ENCODE results near the gene NEFH. TPM values are rescaled to one million over a fixed set of nuclear protein-coding genes. Genes with fewer than 3 reads are reported as not detected.
A peak's percentile ranks its signal among the peaks of the same experiment; 100 is the strongest.
"Not testable (repeated sequence)": the region's sequence is repeated elsewhere in the genome, so short reads cannot be mapped to it uniquely, and the experiment has no call there.

NEFH gene, protein sequence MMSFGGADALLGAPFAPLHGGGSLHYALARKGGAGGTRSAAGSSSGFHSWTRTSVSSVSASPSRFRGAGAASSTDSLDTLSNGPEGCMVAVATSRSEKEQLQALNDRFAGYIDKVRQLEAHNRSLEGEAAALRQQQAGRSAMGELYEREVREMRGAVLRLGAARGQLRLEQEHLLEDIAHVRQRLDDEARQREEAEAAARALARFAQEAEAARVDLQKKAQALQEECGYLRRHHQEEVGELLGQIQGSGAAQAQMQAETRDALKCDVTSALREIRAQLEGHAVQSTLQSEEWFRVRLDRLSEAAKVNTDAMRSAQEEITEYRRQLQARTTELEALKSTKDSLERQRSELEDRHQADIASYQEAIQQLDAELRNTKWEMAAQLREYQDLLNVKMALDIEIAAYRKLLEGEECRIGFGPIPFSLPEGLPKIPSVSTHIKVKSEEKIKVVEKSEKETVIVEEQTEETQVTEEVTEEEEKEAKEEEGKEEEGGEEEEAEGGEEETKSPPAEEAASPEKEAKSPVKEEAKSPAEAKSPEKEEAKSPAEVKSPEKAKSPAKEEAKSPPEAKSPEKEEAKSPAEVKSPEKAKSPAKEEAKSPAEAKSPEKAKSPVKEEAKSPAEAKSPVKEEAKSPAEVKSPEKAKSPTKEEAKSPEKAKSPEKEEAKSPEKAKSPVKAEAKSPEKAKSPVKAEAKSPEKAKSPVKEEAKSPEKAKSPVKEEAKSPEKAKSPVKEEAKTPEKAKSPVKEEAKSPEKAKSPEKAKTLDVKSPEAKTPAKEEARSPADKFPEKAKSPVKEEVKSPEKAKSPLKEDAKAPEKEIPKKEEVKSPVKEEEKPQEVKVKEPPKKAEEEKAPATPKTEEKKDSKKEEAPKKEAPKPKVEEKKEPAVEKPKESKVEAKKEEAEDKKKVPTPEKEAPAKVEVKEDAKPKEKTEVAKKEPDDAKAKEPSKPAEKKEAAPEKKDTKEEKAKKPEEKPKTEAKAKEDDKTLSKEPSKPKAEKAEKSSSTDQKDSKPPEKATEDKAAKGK
- total RNA-seq (0.90 TPM), polyA plus RNA-seq (1.1 TPM)

DNA sequence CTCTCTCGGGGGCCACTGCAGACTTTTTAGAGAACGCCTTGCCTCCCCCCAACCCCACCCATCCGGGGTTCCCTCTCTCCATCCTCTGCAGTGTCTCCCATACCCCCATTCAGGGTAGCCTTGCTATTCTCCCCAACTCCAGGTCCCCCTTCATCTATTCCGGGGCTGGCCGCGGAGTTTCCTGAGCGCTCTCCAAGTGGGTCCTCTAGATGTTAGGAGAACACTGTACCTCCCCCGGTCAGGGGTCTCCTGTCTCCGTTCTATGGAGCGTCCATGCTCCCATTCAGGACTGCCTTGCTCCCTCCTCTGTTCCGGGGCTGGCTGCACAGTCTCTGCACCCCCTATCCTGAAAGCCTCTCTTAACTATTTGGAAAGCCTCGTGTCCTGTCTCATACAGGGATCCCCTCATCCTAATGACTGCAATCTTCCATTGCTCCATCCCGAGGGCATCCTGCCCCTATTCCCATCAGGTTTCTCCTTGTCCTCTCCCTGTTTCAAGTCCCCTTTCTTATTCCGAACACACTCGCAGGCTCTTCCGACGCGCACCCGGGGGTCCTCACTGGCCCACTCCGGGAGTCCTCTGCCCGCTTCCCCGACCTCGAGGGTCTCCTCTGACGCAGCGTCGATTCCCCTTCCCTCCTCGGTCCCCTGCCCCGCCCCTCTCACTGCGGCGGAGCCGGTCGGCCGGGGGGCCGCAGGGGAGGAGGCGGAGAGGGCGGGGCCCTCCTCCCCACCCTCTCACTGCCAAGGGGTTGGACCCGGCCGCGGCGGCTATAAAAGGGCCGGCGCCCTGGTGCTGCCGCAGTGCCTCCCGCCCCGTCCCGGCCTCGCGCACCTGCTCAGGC is at the start of gene NEFH:
Gene NEFH (plus strand): TSS at position 802 of the 845 bp plus-strand sequence. CDS start 45 bp downstream, outside the sequence.
- DNase-seq (ENCODE audit: extremely low spot score) = no peak
- Histone ChIP-seq H3K27ac (ENCODE audit: low read depth) (no peak within 1 kb of the TSS), H3K36me3 (ENCODE audit: insufficient read depth) (no peaks in the 10 kb centered on the region), H3K4me1 (ENCODE audit: insufficient read depth) (peaks cover 2% of the 10 kb centered on the region), H3K4me3 (ENCODE audit: low read depth, low read length) (no peak within 1 kb of the TSS)
- 5% methylated on average over 48 of the region's 48 CpGs for WGBS

DNA sequence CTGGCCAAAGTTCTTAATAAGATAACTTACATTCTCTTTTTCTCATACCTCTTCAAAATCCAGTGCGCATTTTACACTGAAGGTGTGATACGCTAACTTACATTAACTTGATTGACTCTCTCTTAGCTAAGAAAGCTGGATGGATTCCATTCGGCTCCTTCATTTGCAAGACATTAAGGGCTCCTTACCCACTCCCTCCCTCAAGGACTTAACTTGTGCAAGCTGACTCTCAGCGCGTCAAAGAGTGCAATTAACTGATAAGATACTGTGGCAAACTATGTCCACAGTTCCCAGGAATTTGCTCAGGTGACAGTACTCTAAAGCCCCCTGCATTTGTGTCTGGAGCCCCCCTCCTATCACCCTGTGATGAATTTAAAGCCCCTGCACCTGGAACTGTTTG is 48.0 kb upstream of the NEFH start:
- Histone ChIP-seq H3K36me3 (ENCODE audit: insufficient read depth) (no peaks in the 10 kb centered on the region), H3K4me3 (ENCODE audit: low read depth, low read length) (no peak overlapping the region), H3K4me1 (ENCODE audit: insufficient read depth) (no peaks in the 10 kb centered on the region), H3K27ac (ENCODE audit: low read depth) (no peak overlapping the region)
- DNase-seq (ENCODE audit: extremely low spot score) = no peak
- 53% methylated on average over 5 of the region's 5 CpGs for WGBS

DNA sequence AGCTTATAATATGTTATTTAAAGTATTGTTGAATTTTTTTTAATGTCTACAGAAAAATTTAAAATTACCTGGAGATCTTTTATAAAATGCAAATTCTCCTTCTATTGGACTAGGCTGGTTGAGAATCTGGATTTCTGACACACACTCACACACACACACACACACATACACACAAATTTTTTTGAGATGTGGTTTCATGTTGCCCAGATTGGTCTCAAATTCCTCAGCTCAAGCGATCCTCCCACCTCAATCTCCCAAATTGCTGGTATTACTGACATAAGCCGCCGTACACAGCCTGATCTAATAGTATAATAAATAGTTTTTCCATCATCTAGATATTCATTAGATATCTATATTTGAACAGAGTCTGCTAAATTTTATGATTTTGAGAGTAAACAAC is 46.2 kb upstream of the NEFH start:
- no peaks in the 10 kb centered on the region for H3K36me3 ChIP-seq (ENCODE audit: insufficient read depth)

DNA sequence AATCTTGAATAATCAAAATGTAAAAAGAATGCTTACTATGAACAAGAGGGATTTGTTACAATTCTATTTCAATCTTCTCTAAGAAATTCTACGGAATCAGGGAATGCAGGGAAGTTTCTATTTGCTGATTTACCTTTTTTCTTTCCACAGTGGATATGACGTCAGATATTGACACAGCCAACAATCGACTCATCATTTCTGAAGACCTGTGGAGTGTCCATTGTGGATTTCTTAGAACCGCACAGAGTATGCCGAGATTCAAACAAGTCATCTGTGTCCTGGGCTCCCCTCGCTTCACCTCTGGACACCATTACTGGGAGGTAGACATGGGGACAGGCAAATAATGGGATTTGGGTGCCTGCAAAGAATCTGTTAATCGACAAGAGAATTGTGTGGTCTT is 45.7 kb upstream of the NEFH start:
- Histone ChIP-seq H3K27ac (ENCODE audit: low read depth) (no peak overlapping the region), H3K36me3 (ENCODE audit: insufficient read depth) (no peaks in the 10 kb centered on the region), H3K4me1 (ENCODE audit: insufficient read depth) (no peaks in the 10 kb centered on the region), H3K4me3 (ENCODE audit: low read depth, low read length) (no peak overlapping the region)
- no peak for DNase-seq (ENCODE audit: extremely low spot score)
- WGBS = 86% methylated on average over 7 of the region's 7 CpGs

More for the DNA sequence above, 46.2 kb upstream of the NEFH start:
- no peak for DNase-seq (ENCODE audit: extremely low spot score)
- WGBS = 84% methylated on average over 3 of the region's 3 CpGs
- Histone ChIP-seq H3K27ac (ENCODE audit: low read depth) (no peak overlapping the region), H3K4me3 (ENCODE audit: low read depth, low read length) (no peak overlapping the region), H3K4me1 (ENCODE audit: insufficient read depth) (no peaks in the 10 kb centered on the region)

DNA sequence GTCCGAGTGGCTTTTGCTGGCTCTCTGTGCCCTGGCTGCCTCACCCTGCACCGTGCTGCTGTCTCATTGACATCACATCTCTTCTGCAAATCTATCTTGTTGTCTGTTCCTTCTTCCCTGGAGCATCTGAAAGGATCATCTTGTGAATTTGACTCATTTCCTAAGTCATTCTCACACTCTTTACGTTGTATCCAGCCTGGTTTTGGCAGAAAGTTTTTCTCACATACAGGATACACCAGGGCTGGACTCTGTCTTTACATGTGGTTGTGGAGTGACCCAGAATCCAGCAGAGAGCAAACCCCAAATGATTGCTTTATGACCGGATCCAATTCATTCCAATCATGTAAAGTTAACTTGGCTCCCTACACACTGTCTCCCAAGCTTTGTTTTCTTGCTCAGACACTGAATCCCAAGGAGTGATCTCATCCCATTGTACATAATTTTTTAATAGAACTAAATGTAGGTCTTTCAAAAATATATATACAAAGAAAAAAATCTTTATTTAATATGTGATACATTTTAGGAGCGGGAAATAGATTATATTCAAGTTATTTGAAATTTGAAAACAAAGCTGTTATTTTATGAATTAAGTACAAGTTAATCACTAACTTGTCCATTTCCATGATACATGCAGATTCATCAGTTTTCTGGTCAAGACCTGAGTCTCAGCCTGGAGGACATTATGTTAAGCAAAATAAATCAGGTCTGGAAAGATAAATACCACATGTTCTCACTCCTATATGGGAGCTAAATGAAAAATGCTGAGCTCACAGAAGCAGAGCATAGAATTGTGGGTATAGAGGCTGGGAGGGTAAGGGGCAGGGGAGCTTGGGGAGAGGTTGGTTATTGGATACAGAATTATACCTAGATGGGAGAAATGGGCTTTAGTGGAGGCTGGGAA is 44.5 kb upstream of the NEFH start:
- no peak overlapping the region for H3K4me3 ChIP-seq (ENCODE audit: low read depth, low read length)
- peak; percentile 14 for DNase-seq (ENCODE audit: extremely low spot score)
- WGBS = 63% methylated on average over 5 of the region's 5 CpGs
- H3K36me3 ChIP-seq (ENCODE audit: insufficient read depth) = no peaks in the 10 kb centered on the region
- H3K4me1 ChIP-seq (ENCODE audit: insufficient read depth) = no peaks in the 10 kb centered on the region
- H3K27ac ChIP-seq (ENCODE audit: low read depth) = no peak overlapping the region

DNA sequence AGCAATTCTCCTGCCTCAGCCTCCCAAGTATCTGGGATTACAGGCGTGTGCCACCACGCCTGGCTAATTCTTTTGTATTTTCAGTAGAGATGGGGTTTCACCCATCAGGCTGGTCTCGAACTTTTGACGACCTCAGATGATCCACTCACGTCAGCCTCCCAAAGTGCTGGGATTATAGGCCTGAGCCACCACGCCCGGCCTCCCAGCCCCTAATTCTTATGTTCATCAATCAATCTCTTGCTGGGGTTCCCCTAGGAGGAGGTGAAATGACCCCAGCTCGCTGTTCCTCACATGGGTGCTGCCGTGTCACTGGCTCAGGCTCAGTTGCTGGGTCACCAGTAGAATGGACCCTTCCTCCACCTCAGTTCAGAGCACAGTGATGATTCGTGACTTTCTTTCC is 41.7 kb upstream of the NEFH start, which contains the start of gene RFPL1:
Gene RFPL1 (plus strand): TSS at position 301 of the 400 bp plus-strand sequence.
- not testable (repeated sequence) for H3K27ac ChIP-seq (ENCODE audit: low read depth); H3K4me3 ChIP-seq (ENCODE audit: low read depth, low read length); DNase-seq (ENCODE audit: extremely low spot score); H3K36me3 ChIP-seq (ENCODE audit: insufficient read depth); H3K4me1 ChIP-seq (ENCODE audit: insufficient read depth)
- 91% methylated on average over 10 of the region's 10 CpGs for WGBS

DNA sequence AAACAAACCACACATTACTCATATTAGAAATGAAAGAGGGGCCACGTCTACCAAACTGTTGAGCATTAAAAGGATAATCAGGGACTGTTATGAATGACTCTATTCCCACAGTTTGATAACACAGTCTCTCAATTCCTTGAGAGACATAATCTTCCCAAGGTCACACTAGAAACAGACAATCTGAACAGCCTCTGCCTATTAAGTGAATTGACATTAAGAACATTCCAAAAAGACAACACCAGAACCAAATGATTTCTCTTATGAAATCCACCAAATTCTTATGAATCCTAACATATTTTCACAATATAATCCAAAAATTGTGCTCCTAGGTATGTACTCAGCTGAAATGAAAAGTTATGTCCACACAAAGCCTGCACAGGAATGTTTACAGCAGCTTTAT is 37.0 kb upstream of the NEFH start:
- DNase-seq (ENCODE audit: extremely low spot score) = no peak
- Histone ChIP-seq H3K4me1 (ENCODE audit: insufficient read depth) (no peaks in the 10 kb centered on the region), H3K27ac (ENCODE audit: low read depth) (no peak overlapping the region), H3K36me3 (ENCODE audit: insufficient read depth) (no peaks in the 10 kb centered on the region), H3K4me3 (ENCODE audit: low read depth, low read length) (no peak overlapping the region)
- 40% methylated on average over 1 of the region's 1 CpG for WGBS

DNA sequence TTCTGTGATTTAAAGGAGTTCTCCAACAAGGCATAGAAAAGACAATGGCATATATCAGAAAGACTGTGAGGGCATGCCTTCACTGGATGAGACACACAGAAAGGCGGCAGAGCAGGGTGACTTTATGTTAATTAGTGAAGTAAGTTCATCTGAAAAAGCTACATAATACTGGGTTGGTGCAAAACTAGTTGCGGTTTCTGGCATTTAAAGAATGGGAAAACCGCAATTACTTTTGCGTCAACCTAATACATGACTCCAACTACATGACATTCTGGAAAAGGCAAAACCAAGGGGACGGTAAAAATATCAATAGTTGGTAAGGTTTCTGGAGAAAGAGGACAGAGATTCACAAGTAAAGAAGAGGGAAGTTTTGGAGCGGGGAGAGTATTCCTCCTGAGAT is 36.6 kb upstream of the NEFH start:
- 72% methylated on average over 6 of the region's 6 CpGs for WGBS
- Histone ChIP-seq H3K4me3 (ENCODE audit: low read depth, low read length) (no peak overlapping the region), H3K36me3 (ENCODE audit: insufficient read depth) (no peaks in the 10 kb centered on the region), H3K4me1 (ENCODE audit: insufficient read depth) (no peaks in the 10 kb centered on the region), H3K27ac (ENCODE audit: low read depth) (no peak overlapping the region)
- no peak for DNase-seq (ENCODE audit: extremely low spot score)

DNA sequence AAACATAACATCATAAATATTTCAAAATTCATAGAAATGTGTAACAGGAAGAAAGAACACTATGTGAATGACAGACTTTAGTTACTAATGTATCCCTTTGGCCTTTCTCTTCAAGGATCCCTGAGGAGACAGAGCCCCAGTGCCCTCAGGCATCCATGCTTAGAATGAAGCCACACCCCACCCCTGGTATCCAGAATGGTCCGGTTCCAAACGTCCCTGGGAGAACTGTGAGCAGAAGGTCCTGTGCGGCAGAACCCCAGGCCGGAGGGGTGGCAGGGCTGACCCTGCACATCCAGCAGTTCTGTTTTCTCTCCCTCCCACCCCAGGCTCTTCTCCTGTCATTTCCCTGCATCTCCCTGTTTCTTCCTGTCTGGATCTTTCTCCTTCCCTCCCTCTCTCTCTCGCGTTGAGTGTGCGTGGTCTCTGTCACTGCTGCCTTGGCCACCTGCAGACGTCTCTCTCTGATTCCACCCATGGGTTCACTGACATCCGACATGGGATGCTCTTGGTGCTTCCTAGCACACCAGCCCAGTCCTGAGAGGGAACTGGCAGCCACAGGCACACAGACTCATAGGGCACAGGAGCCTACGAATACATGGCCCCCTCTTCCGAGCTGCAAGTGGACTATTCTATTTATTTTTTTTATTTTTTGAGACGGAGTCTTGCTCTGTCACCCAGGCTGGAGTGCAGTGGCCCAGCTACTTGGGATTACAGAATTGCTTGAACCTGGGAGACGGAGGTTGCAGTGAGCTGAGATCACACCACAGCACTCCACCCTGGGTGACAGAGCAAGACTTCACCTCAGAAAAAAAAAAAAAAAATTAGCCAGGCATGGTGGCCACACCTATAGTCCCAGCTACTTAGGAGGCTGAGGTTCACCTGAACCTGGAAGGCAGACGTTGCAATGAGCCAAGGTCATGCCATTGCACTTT is 35.9 kb upstream of the NEFH start:
- DNase-seq (ENCODE audit: extremely low spot score) = no peak
- Histone ChIP-seq H3K27ac (ENCODE audit: low read depth) (no peak overlapping the region), H3K4me1 (ENCODE audit: insufficient read depth) (no peaks in the 10 kb centered on the region), H3K36me3 (ENCODE audit: insufficient read depth) (no peaks in the 10 kb centered on the region), H3K4me3 (ENCODE audit: low read depth, low read length) (no peak overlapping the region)
- WGBS = 61% methylated on average over 14 of the region's 14 CpGs

DNA sequence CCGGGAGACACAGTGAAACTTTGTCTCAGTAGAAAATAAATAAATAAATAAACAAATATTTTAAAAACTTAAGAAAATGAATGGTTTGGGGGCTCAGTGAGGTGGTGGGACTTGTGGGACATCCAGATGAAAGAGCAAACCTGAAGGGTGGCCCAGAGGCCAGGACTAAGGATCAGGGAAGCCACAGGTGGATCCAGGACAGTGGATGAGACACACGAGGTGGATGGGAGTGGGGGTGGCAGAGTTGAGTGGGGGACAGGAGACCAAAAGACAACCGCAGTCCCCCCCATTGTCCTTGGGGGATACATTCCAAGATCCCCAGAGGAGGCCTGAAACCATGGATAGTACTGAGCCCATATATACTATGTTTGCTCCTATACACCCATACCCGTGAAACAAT is 34.5 kb upstream of the NEFH start:
- 79% methylated on average over 4 of the region's 4 CpGs for WGBS
- no peak overlapping the region for H3K4me3 ChIP-seq (ENCODE audit: low read depth, low read length)
- no peak overlapping the region for H3K27ac ChIP-seq (ENCODE audit: low read depth)
- H3K4me1 ChIP-seq (ENCODE audit: insufficient read depth) = no peaks in the 10 kb centered on the region
- DNase-seq (ENCODE audit: extremely low spot score) = no peak
- H3K36me3 ChIP-seq (ENCODE audit: insufficient read depth) = no peaks in the 10 kb centered on the region

DNA sequence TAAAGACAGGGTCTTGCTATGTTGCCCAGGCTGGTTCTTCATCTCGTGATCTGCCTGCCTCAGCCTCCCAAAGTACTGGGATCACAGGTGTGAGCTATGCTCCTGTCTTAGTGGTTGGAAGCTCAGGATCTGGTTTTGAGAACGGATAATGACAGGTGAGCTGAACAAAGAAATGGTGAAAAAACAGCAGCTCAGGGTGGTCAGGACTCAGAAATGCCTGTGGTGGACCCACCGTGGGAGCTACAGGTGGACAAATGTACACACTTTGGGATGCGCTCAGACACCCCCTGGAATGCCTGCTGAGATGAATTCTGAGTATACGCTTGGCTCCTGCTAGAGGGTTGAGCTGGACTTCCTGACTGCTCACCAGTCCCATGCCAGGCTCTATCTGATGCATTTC is 32.1 kb upstream of the NEFH start:
- Histone ChIP-seq H3K36me3 (ENCODE audit: insufficient read depth) (no peaks in the 10 kb centered on the region), H3K4me1 (ENCODE audit: insufficient read depth) (no peaks in the 10 kb centered on the region), H3K4me3 (ENCODE audit: low read depth, low read length) (no peak overlapping the region), H3K27ac (ENCODE audit: low read depth) (no peak overlapping the region)
- no peak for DNase-seq (ENCODE audit: extremely low spot score)
- WGBS = 82% methylated on average over 5 of the region's 5 CpGs
